GM12891 (cell line): ENCODE results near the gene SEC14L5.

Source experiments
- DNase-seq: peaks from one replicate; pipeline ENCODE4 v3.0.0; 2011; ENCODE audit warnings: low spot score; ENCODE audit not compliant: insufficient read length
- FAIRE-seq: peaks from 2 replicates; lab custom pipeline; 2011; peaks lifted over from hg19 to GRCh38; lab: Jason Lieb, UNC
- PAX5 ChIP-seq: IDR thresholded peaks from 2 replicates; pipeline ENCODE4 v1.6.1; 2011; ENCODE audit warnings: low read length, moderate library complexity, mild to moderate bottlenecking; ENCODE audit not compliant: insufficient read depth, severe bottlenecking
- POLR2A ChIP-seq: IDR thresholded peaks from 2 replicates; pipeline ENCODE4 v1.6.1; 2011; ENCODE audit warnings: low read depth, low read length, control low read depth
- POLR2AphosphoS5 ChIP-seq: IDR thresholded peaks from 2 replicates; pipeline ENCODE4 v1.6.1; 2011; ENCODE audit warnings: low read depth, low read length, control low read depth
- POU2F2 ChIP-seq: IDR thresholded peaks from 2 replicates; pipeline ENCODE4 v1.6.1; 2011; ENCODE audit warnings: low read depth, mild to moderate bottlenecking, control low read depth, low read length, moderate library complexity
- SPI1 ChIP-seq: IDR thresholded peaks from 2 replicates; pipeline ENCODE4 v1.6.1; 2011; ENCODE audit warnings: low read depth, low read length, control low read depth
- TAF1 ChIP-seq: IDR thresholded peaks from 2 replicates; pipeline ENCODE4 v1.6.1; 2011; ENCODE audit warnings: low read depth, low read length, control low read depth

Gene SEC14L5

DNA sequence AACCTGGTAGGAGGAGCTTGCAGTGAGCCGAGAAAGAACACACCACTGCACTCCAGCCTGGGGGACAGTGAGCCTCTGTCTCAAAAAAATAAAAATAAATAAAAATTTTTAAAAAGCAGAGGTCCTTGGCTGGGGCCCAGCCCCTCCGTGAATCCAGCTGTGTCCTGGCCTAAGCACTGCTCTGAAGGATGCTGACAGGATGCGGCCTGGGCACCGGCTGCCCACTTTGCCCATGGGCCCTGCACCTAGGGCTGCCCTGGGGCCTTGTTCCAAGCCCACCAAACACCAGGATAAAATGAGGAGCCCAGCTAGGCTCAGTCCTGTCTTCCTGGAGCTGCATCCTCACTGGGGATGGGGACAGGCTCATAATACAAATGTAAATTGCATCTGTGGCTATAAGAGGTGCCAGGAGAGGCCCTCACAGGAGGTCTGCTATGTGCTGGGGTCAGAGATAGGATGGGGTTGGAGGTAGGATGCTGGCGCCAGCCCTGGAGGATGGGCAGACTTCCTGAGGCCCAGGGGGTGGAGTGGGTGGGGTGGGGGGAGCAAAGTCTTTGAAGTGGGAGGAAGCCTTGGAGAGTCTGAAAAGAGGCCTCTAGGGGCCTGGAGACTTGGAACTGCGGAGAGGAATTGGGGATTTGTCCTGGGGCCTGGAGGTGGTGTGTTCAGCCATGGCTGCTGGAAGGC, 101.4 kb downstream of the SEC14L5 start:
- DNase-seq: no peak
- FAIRE-seq: no peak
- no peak for TF ChIP-seq POLR2A
- TF ChIP-seq POLR2AphosphoS5: no peak
- TF ChIP-seq TAF1: no peak
- TF ChIP-seq PAX5: no peak
- TF ChIP-seq SPI1: no peak
- no peak for TF ChIP-seq POU2F2

GRCh38 chr16:5060073-5060641, 102.0 kb downstream of the SEC14L5 start:
- DNase-seq: no peak
- no peak for TF ChIP-seq TAF1
- no peak for TF ChIP-seq POLR2A
- TF ChIP-seq SPI1: no peak
- no peak for TF ChIP-seq POU2F2
- no peak for TF ChIP-seq POLR2AphosphoS5
- TF ChIP-seq PAX5: no peak
- no peak for FAIRE-seq

GRCh38 chr16:5062051-5062450, 103.9 kb downstream of the SEC14L5 start:
- FAIRE-seq (no peak), DNase-seq (no peak)
- TF ChIP-seq POLR2AphosphoS5 (no peak), SPI1 (no peak), PAX5 (no peak), POLR2A (no peak), POU2F2 (no peak), TAF1 (no peak)

GRCh38 chr16:5062790-5063765, 104.9 kb downstream of the SEC14L5 start:
- DNase-seq (no peak), FAIRE-seq (peak; percentile 9)
- TF ChIP-seq PAX5 (no peak), POU2F2 (no peak), POLR2A (no peak), SPI1 (peak; percentile 28; the same call in 1 of the 2 replicates), POLR2AphosphoS5 (no peak), TAF1 (no peak)

DNA sequence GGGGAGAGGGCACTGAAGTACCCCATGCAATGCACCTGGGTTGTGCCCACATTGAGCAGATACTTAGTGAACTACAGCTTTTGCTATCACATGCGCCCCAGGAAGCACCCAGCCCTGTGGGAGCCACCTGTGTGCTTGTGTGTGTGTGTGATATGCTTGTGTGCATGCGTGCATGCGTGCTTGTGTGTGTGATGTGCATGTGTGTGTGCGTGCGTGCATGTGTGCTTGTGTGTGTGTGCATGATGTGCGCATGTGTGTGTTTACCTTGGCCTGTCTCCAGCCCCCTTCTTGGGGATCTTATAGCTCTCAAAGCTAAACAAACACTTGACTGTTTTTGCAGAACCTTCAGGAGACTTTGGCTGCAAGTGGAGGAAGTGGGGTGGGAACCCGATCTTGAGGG, 106.8 kb downstream of the SEC14L5 start:
- no peak for TF ChIP-seq POLR2AphosphoS5
- TF ChIP-seq POLR2A: no peak
- TF ChIP-seq POU2F2: no peak
- no peak for TF ChIP-seq TAF1
- TF ChIP-seq PAX5: no peak
- no peak for TF ChIP-seq SPI1
- FAIRE-seq (no peak), DNase-seq (no peak)

GRCh38 chr16:5065326-5065725, 107.2 kb downstream of the SEC14L5 start:
- no peak for DNase-seq
- no peak for FAIRE-seq
- no peak for TF ChIP-seq TAF1
- no peak for TF ChIP-seq POLR2AphosphoS5
- no peak for TF ChIP-seq PAX5
- no peak for TF ChIP-seq SPI1
- TF ChIP-seq POLR2A: no peak
- no peak for TF ChIP-seq POU2F2

- FAIRE-seq (no peak), DNase-seq (no peak)
Measured at GRCh38 chr16:5065813-5066212, 107.7 kb downstream of the SEC14L5 start, which contains the start of gene C16orf89. TSS of gene C16orf89 (minus strand) at chr16:5065956. CDS start at chr16:5065908, 48 bp downstream.

GRCh38 chr16:5066511-5066910, 108.4 kb downstream of the SEC14L5 start:
- DNase-seq: no peak
- FAIRE-seq: no peak
- TF ChIP-seq SPI1 (no peak), POU2F2 (no peak), TAF1 (no peak), POLR2A (no peak), POLR2AphosphoS5 (no peak), PAX5 (no peak)

More at GRCh38 chr16:5065813-5066212, 107.7 kb downstream of the SEC14L5 start, which contains the start of gene C16orf89:
- TF ChIP-seq PAX5 (no peak), POLR2AphosphoS5 (no peak), POU2F2 (no peak), SPI1 (no peak), POLR2A (no peak), TAF1 (no peak)
